C4-2B (cell line): ENCODE measurements around the gene MRFAP1L1.

Source experiments
- ZFX ChIP-seq: fragments of 450-650 bp; IDR thresholded peaks from 2 replicates; pipeline ENCODE4 v1.6.1; 2017
- TF ChIP-seq, protein P1 (sequence below): fragments of 450-650 bp; conservative IDR thresholded peaks from 2 replicates; pipeline ENCODE4 v1.5.1; 2017; ENCODE audit warnings: mild to moderate bottlenecking

DNA sequence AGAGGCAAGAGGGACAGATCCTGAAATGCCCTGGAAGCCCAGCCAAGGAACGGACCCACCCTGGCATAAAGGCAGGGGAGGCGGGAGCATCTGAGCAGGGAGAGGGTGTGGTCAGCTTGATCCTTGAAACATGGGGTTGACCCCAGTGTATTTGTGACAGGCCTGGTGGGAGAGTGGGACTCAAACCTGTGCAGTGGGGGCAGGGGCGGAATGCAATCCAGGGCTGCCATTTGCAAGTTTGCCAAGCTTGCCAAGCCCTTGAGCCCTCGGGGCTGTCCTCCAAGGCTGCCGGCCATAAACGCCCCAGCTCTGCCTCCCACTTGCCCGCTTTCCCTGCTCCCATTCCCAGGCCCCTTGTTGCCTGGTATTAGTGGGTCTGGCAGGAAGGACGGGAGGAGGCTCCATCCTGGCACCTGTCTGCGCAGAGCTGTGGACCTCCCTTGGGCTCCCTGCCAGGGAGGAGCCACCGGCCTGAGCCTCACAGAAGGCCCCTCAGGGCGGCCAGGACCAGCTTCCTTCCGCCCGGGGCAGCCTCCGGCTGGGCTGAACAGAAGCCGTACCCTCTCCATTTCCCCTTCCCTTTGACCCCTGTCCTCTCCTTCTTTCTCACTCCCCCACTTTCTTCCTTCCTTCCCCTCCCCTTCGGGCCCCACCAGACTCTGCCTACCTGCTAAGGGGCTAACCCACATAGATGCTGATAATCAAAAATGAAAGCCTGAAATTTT lies 15.3 kb downstream of the MRFAP1L1 start:
- TF ChIP-seq, protein P1, sequence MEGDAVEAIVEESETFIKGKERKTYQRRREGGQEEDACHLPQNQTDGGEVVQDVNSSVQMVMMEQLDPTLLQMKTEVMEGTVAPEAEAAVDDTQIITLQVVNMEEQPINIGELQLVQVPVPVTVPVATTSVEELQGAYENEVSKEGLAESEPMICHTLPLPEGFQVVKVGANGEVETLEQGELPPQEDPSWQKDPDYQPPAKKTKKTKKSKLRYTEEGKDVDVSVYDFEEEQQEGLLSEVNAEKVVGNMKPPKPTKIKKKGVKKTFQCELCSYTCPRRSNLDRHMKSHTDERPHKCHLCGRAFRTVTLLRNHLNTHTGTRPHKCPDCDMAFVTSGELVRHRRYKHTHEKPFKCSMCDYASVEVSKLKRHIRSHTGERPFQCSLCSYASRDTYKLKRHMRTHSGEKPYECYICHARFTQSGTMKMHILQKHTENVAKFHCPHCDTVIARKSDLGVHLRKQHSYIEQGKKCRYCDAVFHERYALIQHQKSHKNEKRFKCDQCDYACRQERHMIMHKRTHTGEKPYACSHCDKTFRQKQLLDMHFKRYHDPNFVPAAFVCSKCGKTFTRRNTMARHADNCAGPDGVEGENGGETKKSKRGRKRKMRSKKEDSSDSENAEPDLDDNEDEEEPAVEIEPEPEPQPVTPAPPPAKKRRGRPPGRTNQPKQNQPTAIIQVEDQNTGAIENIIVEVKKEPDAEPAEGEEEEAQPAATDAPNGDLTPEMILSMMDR: no peak
- TF ChIP-seq ZFX: no peak
